GM21381 (cell line): Measurements from ENCODE around the gene CHKA.

Experiments used
- ATAC-seq: cut with Tn5 transposase; IDR thresholded peaks from one replicate; pipeline ENCODE4 v1.9.1; 2021; ENCODE audit warnings: mild to moderate bottlenecking, moderate library complexity; ENCODE audit not compliant: unreplicated experiment

Gene CHKA

DNA sequence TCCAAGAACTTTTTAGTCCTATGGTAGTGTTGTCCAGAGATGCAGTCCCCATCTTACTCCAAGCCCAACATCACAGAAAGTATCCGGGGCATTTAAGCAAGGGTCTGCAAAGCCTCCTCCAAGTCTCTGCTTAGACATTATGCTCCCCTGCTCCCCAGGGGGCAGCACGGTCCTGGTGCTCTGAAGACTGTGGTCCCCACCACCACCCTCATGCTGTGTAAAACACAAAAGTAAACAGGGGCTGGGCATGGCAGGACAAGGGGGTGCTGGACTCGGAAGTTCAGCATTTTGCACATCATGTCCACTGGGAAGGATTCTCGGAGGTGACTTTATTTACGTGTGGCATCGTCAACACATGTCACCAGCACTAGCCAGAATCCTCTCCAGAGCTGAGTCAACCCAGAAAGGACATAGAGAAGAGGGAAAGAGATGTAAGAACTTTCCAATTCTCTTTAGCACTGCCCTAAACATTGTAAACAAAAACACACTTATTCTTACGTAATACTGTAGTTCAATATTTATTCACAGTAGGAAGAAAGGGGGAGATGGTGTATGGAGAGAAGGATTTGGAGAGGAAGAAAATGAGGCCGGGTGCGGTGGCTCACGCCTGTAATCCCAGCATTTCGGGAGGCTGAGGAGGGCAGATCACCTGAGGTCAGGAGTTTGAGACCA, 44.7 kb downstream of the CHKA start:
- no peak for ATAC-seq

- ATAC-seq: no peak
These were observed 46.4 kb downstream of the CHKA start for GRCh38 chr11:68074584-68075352.

DNA sequence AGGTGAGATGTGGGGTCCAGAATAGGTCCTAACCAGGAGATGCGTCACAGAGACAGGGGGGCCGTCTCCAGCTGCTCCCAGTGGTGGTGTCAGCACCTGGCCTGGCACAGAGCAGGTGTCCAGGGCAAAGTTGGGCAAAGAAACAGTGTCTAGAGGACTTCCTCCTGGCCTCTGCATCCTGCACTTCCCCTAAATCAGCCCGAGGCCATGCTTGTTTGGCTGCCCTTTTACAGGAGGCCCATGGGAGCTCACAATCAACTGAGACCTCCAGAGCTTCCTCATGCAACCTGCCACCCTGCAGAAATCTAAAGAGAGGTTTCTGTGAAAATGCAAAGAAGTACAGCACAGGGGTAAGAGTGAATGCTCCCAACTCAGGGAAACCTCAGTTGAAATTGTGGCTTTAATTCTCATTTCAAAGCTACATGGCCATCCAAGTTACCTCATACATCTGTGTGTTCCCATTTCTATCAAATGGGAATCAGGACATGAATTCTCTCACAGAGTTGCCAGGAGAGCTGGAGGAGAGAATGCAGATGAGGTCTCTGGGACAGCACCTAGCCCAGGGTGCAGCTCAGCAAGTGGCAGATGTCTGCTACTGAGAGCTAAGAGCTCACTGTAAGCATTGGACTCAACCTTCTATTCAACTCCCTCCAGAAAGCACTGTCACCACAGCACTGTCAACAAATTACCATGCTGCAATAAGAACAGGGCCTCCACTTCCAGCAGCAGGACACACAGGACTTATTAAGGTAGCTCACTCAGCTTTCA, 49.7 kb downstream of the CHKA start:
- no peak for ATAC-seq

GRCh38 chr11:68067991-68068390, 53.2 kb downstream of the CHKA start:
- ATAC-seq: no peak

DNA sequence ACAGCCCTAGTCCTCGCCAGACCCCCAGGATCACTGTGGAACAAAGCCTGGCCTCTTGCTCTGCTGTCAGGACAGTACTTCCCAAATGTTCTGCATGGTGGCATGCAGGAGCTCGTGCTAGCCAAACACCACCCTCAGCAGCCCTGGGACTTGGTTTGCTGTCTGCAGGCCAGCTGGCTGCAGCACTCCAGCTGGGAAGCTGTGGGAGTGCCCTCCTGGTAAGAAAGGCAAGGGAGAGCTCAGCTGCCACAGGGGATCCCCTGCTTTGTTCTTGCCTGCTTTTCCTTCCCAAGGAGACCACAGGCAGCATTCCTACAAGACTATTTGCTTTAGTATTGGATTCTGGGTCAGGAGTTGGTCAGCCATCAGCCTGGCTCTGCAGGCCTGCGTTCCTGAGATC, 54.4 kb downstream of the CHKA start:
- no peak for ATAC-seq

GRCh38 chr11:68065841-68066240, 55.3 kb downstream of the CHKA start:
- ATAC-seq: no peak

DNA sequence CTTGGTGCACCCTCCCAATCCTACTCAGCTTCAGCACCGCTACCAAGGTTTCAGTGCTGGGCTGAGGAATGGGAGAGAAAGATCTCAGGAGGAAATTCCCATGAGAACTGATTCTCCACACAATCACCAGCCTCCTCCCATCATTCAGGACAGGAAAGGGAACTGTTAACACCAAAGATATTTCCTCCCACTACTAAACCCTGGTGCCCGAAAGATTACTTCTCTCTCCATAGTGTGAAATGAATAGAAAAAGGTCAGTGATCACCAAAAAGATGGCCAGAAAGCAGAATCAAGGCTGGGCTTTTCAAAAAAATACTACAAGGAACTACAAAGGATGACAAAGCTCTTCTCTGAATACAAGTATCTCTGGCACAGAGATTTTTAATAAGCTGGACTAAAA, 56.3 kb downstream of the CHKA start:
- ATAC-seq: no peak

DNA sequence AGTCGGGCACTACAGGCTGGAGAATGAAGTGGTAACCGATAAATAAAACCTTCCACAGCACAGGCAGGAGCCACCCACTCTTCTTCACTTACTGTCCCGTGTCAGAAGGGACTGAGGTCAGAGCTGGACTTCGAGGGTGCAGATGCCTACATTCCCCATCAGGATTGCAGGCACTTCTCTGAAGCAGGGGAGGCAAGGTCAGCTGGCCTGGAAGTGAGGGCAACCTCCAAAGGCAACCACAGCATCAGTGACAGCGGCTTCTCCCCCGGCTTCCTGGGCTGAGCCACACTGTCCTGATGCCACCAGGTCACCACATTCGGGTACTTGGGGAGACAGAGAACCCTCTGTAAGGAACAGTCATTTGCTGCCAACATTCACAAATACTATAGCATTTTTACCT, 59.7 kb downstream of the CHKA start:
- no peak for ATAC-seq

GRCh38 chr11:68057807-68058206, 63.4 kb downstream of the CHKA start:
- no peak for ATAC-seq

GRCh38 chr11:68056317-68057285, 64.6 kb downstream of the CHKA start:
- no peak for ATAC-seq

- no peak for ATAC-seq
These were observed 67.0 kb downstream of the CHKA start for GRCh38 chr11:68053981-68054812.

GRCh38 chr11:68053117-68053516, 68.1 kb downstream of the CHKA start:
- no peak for ATAC-seq

DNA sequence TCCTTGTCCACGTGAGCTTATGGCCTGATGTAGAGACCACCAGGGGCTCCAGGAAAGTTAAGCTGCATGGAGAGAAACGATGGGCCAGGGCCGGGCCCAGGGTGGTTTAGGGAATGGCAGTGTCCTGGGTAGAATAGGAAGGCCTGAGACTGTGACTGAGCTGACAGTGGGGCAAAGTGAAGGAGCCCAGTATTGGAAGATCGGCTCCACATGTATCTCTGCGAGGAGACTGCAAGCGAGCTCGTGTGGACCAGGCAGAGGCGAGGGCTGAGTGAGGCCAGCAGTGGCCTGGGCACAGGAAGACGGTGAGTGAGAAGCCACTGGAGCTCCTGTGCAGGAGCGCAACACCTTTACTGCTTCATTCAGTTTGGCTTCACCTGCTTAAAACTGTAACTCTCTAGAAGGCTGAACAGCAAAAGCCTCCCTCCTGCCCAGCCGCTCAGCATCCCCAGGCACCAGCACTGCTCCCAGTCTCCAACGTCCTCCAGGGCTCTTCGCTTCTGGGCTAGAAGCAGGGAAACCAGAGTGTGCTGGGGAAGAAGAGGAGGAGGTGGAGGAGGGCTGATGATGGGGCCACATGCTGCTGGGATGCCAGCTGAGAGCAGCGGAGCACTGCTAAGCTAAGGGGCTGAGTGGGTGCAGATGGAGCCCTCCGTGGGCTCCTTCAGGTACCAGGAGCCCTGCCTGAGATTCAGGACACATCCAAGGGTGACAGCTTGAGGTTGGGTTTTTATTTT, 68.9 kb downstream of the CHKA start:
- ATAC-seq: no peak

GRCh38 chr11:68051191-68052136, 69.7 kb downstream of the CHKA start:
- ATAC-seq: no peak

DNA sequence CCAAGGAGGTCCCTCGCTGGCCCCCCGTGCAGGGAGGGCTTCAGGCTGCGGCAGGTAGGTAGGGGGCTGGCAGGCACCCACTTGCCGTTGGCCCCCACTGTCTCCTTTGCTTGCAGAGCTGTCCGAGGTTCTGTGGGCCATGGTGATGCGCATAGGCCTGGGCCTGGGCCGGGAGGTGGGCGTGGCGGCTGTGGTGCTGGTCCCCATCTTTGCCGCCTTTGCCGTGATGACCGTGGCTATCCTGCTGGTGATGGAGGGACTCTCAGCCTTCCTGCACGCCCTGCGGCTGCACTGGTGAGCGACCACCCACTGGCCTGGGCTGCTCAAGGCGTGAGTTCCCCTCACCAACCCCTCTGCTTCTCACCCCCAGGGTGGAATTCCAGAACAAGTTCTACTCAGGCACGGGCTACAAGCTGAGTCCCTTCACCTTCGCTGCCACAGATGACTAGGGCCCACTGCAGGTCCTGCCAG, 70.8 kb downstream of the CHKA start:
- ATAC-seq: no peak

DNA sequence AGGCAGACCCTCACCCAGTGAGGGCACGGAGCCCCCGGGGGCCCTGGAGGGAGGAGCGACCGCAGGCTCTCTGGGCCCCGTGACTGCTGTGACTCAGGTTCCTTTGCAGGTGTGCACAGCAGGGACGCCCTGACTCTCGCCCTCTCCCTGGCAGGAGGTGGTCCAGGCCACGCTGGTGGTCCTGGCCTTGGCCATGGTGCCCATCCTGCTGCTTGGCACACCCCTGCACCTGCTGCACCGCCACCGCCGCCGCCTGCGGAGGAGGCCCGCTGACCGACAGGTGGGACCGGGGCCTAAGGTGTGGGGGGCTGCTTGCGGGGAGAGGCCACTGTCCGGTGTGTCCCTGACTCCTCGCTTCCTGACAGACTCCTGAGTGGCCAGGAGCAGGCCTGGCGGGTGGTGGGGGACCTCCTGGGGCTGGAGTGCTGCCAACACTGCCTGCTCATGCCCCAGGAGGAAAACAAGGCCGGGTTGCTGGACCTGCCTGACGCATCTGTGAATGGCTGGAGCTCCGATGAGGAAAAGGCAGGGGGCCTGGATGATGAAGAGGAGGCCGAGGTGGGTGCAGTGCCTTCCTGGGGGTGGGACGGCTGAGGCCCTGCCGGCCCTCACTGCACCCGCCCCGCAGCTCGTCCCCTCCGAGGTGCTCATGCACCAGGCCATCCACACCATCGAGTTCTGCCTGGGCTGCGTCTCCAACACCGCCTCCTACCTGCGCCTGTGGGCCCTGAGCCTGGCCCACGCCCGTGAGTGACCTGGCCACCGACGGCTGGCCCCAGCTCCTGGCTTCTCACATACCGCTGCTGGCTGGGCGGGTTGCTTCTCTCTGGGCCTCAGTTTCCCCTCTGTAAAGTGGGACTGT, 71.4 kb downstream of the CHKA start:
- ATAC-seq: no peak
